GM21381 (cell line): Measurements from ENCODE around the gene NBEA.

Experiments
- ATAC-seq: cut with Tn5 transposase; IDR thresholded peaks from one replicate; pipeline ENCODE4 v1.9.1; 2021; ENCODE audit warnings: mild to moderate bottlenecking, moderate library complexity; ENCODE audit not compliant: unreplicated experiment

Gene NBEA

GRCh38 chr13:35694549-35695447 is 752.7 kb downstream of the NBEA start:
- no peak for ATAC-seq

- ATAC-seq = no peak
These were observed 753.3 kb downstream of the NBEA start for GRCh38 chr13:35695448-35695770.

GRCh38 chr13:35697186-35697730 is 755.2 kb downstream of the NBEA start:
- no peak for ATAC-seq

- ATAC-seq = no peak
These were observed 757.0 kb downstream of the NBEA start for GRCh38 chr13:35698911-35699576.

- no peak for ATAC-seq
These were observed 757.9 kb downstream of the NBEA start for GRCh38 chr13:35699825-35700510.

- ATAC-seq = no peak
These were observed 758.6 kb downstream of the NBEA start for GRCh38 chr13:35700671-35701070.

- no peak for ATAC-seq
These were observed 760.2 kb downstream of the NBEA start for GRCh38 chr13:35702316-35702715.

GRCh38 chr13:35703061-35703460 is 761.0 kb downstream of the NBEA start:
- no peak for ATAC-seq

- no peak for ATAC-seq
These were observed 762.3 kb downstream of the NBEA start for GRCh38 chr13:35704331-35704730.

- no peak for ATAC-seq
These were observed 764.2 kb downstream of the NBEA start for GRCh38 chr13:35706281-35706680.

GRCh38 chr13:35706721-35707120 is 764.7 kb downstream of the NBEA start:
- no peak for ATAC-seq

GRCh38 chr13:35711909-35712308 is 769.8 kb downstream of the NBEA start:
- no peak for ATAC-seq

GRCh38 chr13:35712907-35713761 is 771.1 kb downstream of the NBEA start:
- no peak for ATAC-seq

GRCh38 chr13:35714121-35714520 is 772.1 kb downstream of the NBEA start:
- no peak for ATAC-seq

- no peak for ATAC-seq
These were observed 772.7 kb downstream of the NBEA start for GRCh38 chr13:35714588-35715377.

- ATAC-seq = no peak
These were observed 774.1 kb downstream of the NBEA start for GRCh38 chr13:35716186-35716585.

GRCh38 chr13:35716729-35717128 is 774.7 kb downstream of the NBEA start:
- no peak for ATAC-seq

- no peak for ATAC-seq
These were observed 776.0 kb downstream of the NBEA start for GRCh38 chr13:35718084-35718483.

- ATAC-seq = no peak
These were observed 778.2 kb downstream of the NBEA start for GRCh38 chr13:35720290-35720689.
